Iris pigment epithelial cell (primary cell): ENCODE measurements around the gene SASH1.

Experiments
- DNase-seq: peaks from one replicate; pipeline ENCODE4 v3.0.0-alpha.2; 2011; ENCODE audit warnings: low read depth

The SASH1 gene

DNA sequence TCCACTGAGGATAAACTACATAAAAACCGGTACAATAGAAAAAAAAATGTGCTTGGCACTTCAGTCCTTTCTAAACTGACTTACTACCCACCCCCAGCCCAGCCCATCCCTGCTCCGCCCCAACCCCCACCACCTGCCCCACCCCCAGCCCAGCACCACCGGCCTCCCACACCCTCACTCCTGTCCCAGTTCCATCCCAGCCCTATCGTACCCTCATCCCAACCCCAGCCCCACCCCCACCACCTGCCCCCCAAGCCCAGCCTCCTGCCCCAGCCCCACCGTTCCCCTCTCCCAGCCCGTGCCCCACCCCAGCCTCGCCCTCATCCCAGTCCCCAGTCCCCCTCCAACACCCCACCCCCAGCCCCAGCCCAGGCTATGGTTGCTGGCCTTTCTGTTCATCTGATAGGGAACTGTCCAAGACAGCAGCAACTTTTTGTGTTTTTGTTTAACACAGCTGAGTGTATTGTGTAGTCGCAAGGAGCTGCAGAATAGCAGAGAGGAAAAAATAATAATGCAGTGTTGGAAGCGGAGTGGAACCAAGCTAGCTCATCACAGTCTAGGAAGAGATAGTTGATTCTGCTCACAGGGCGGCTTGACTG is 61.9 kb downstream of the SASH1 start:
- no peak for DNase-seq

DNA sequence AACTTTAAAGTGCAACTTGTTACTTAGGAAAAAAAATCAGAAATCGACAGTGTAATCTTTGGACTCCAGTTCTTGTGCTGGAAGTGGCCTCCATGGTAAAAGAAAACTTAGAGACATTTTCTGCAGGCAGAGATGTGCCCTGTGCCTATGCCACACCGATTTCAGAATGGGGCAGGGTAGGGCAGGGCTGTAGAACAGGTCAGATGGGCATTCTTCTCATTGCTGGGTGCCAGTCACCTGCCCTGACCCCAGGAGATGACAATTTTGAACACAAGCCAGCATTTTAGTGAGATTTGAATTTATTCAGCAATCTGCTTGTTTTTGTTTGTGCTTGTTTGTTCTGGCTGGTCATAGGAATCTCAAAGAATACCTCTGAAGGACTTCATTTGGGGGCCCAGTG is 63.3 kb downstream of the SASH1 start:
- no peak for DNase-seq

GRCh38 chr6:148406579-148407371 is 64.1 kb downstream of the SASH1 start:
- DNase-seq, result no peak

GRCh38 chr6:148407372-148407771 is 64.7 kb downstream of the SASH1 start:
- DNase-seq, result peak; percentile 94

GRCh38 chr6:148413321-148414091 is 70.9 kb downstream of the SASH1 start:
- DNase-seq, result no peak

GRCh38 chr6:148414092-148414489 is 71.5 kb downstream of the SASH1 start:
- no peak for DNase-seq

DNA sequence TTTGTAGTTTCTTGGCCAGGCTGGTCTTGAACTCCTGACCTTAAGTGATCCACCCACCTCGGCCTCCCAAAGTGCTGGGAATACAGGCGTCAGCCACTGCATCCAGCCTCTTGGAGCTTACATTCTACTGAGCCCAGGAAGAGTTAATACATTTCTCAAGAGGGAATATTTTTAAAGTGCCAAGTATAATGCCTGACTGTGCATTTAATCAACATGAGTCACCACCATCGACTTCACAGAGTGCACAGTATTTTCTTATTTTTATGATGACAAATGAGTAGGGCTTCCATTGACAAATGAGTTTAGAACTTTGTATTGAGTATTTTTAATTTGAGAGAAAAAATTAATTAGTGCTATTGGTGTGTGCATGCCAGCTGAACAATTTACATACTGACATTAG is 72.2 kb downstream of the SASH1 start:
- DNase-seq, result peak; percentile 82

- DNase-seq, result no peak
These were observed 73.0 kb downstream of the SASH1 start for GRCh38 chr6:148415511-148416260.

DNA sequence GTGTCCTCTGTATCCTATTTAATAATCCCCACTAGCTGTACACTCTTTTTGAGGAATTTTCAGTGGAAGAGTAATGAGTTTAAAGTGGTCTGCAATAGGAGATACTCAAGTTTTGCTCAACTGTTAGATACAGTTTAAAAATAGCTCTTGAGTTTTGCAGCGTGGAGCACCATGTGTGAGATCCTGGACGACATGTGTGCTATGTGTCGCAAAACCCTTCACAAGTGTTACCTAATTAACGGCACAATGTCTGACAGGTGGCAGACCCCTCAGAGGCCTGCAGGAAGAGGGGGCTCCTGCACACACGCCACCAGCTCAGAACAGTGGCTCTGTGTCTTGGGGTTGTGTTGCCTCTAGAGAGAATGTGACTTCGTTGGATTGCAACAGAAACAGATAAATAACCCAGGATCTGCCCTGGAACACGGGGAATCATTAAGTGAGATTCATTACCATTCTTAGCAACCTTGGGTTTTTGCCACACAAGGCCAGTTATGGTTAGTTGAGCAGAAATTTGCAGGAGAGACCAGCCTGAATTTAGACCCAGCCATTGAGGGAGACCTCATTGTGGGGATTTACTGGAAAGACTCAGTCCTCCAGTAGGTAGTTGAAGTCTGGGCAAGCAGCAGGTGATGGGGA is 73.8 kb downstream of the SASH1 start:
- DNase-seq, result no peak

DNA sequence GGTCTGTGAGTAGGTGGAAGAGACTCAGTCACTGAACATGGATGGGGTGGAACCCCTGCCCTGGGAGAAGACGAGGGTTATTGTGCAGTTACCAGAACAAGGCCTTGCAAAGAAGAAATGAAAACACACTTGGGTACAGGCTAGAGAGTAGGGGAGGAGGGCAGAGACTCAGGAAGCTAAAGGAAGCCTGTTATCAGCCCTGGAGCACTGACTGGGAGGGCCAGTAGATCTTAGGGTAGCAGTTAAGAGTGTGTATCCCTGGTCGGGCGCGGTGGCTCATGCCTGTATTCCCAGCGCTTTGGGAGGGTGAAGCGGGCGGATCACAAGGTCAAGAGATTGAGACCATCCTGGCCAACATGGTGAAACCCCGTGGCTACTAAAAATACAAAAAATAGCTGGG is 74.4 kb downstream of the SASH1 start:
- DNase-seq, result no peak

- DNase-seq, result no peak
These were observed 76.8 kb downstream of the SASH1 start for GRCh38 chr6:148419430-148419829.

DNA sequence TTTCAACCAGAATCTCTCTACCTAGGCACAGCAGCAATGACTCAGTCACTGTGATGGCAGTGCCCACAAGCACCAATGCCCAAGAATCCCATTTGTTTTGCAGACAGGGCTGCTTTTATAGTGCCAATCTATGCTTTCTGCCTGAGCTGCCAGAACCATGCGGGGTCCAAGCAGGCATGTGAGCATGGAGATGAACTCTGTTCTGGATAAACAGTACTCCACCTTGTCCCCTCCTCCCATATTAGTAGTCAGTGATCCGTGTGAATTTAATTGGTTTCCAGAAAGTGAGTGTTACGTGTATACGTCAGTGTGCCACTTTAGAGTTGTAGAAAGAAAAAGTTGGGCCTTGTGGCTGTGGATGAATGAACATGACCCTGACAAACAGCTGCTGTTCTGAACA is 79.4 kb downstream of the SASH1 start:
- no peak for DNase-seq

GRCh38 chr6:148423133-148423532 is 80.5 kb downstream of the SASH1 start:
- peak; percentile 29 for DNase-seq

GRCh38 chr6:148423601-148424270 is 81.1 kb downstream of the SASH1 start:
- DNase-seq, result peak; percentile 54

DNA sequence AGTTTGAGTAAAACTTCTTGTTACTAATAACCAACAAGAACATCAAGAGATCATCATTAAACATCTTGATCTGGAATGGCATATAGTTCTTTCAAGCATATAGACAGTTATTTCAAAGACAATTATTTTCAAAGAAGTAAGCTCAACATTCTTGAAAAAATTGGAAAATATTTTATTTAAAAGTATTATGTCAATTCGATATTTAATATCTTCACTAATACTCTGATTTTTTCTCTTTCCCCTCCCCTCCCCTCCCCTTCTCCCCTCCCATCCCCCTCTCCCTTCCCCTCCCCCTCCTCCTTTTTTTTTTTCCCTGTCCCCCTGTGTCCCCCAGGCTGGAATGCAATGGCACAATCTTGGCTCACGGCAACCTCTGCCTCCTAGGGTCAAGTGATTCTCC is 82.8 kb downstream of the SASH1 start:
- no peak for DNase-seq

DNA sequence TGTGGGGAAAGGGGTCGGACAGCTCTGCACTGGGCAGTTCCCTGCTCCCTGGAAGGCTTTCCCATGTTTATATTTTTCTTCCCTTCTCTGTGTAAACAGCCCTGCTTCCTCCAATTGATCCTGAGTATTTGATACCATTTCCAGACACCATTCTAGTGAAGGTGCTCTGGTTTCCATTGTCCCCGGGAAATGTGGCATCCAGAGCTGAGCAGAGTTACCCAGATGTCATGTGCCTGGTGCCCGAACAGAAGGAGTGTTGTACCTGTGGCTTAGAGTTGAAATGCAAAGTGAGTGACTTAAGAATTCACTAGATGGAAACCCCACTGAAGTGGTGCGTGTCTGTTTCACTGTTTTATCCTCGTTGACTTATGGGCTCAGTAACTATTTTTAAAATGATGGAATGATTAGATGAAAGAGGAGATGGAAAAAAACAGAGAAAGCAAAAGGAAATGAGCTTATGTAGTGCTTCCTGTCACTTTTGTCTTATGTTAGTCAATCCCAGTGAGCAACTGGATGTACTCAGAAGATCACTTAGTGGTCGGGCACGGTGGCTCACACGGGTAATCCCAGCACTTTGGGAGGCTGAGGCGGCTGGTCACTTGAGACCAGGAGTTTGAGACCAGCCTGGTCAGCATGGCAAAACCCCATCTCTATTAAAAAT is 83.8 kb downstream of the SASH1 start:
- peak; percentile 50 for DNase-seq

- DNase-seq, result peak; percentile 68
These were observed 84.7 kb downstream of the SASH1 start for GRCh38 chr6:148427333-148427732.

DNA sequence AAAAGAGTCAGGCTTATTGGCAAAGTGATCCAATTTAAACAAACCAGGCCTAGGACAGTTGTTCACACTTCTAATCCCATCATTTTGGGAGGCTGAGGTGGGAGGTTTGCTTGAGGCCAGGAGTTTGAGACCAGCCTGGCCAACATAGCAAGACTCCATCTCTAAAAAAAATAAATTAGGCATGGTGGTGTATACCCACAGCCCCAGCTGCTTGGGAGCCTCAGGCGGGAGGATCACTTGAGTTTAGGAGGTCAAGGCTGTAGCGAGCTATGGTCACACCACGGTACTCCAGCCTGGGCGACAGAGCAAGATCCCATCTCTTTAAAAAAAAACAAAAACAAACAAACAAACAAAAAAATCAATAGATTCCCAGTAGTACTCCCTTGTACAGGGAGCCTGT is 86.8 kb downstream of the SASH1 start:
- DNase-seq, result no peak

GRCh38 chr6:148430897-148431296 is 88.3 kb downstream of the SASH1 start:
- DNase-seq, result no peak

GRCh38 chr6:148431413-148431812 is 88.8 kb downstream of the SASH1 start:
- DNase-seq, result no peak

DNA sequence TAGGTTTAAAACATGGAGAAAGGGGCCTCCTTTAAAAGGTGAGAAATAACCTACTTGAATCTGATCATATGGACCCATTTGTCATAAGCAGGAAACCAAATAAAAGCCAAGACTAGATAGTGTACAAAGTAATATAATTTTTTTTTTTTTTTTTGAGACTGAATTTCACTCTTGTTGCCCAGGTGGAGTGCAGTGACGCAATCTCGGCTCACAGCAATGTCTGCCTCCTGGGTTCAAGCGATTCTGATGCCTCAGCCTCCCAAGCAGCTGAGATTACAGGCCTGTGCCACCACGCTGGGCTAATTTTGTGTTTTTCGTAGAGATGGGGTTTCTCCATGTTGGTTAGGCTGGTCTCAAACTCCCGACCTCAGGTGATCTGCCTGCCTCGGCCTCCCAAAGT is 89.2 kb downstream of the SASH1 start:
- no peak for DNase-seq
